SKM-1 treated with dmso at 0.1 percent for 144 hours (cell line): ENCODE data around the gene SPTBN1.
"Not testable (repeated sequence)": the region's sequence is repeated elsewhere in the genome, so short reads cannot be mapped to it uniquely, and the experiment has no call there.

Experiments
- DNase-seq: peaks from one replicate; lab custom pipeline; 2025; ENCODE audit not compliant: unreplicated experiment; lab: John Stamatoyannopoulos, UW

Gene SPTBN1

GRCh38 chr2:54499661-54500060 lies 43.5 kb downstream of the SPTBN1 start:
- no peak for DNase-seq

- DNase-seq, result no peak
Measured at GRCh38 chr2:54500404-54501205, 44.5 kb downstream of the SPTBN1 start.

DNA sequence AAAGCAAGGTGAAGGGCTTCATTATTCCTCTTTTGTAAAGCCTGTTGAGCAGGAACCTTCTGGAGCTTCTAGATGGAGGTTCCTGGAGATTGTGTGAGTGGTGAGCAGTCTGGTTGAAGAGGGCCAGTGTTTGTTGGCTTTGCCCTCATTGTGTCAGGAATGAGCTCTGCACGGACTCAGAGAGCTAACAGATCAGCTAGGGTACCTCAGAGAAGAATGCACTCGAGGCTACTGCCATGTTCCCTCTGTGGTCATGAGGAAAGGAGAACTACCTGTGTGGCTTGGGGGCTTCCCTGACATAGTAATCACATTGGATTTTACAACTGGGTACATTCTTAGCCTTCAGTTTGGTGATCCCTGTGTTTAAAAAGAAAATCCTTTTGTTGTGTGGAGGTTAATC lies 46.6 kb downstream of the SPTBN1 start:
- no peak for DNase-seq

- peak; percentile 13 for DNase-seq
Measured at GRCh38 chr2:54503192-54503591, 47.1 kb downstream of the SPTBN1 start.

- no peak for DNase-seq
Measured at GRCh38 chr2:54503828-54504227, 47.7 kb downstream of the SPTBN1 start.

DNA sequence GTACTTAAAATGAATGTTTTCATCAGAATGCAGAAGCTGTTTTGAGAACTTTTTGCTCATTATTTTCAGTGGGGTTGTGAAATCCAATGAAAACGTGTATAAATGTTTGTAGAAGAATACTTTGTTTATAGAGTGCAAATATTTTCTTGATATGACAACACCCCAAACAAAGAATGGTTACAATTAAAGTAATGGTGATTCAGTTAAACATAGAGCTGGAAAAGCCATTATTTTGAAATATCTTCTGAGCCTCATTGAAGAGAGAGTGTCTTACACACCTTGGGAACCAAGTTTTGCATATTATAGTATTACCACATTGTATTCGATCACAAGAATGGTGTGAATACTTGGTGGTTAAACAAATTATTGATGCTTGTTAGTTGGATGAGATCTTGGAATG lies 48.7 kb downstream of the SPTBN1 start:
- no peak for DNase-seq

- no peak for DNase-seq
Measured at GRCh38 chr2:54508541-54508940, 52.4 kb downstream of the SPTBN1 start.

DNA sequence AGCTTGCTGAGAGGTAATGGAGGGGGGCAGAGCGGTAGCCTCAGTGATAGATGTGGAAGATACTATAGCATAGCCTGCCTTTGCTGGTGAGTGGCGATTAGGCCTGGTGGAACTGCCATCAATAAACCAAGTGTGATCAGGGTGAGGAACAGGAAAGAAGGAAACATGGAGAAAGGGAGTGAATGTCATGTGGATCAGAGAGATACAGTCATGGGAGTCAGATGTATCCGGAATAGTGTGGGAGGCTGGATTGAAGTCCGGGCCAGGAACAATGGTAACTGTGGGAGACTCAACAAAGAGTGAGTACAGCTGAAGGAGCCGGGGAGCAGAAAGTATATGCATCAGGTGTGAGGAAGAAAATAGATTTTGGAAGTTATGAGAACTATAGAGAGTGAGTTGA lies 52.9 kb downstream of the SPTBN1 start:
- not testable (repeated sequence) for DNase-seq

- DNase-seq, result no peak
Measured at GRCh38 chr2:54510916-54511315, 54.8 kb downstream of the SPTBN1 start.

DNA sequence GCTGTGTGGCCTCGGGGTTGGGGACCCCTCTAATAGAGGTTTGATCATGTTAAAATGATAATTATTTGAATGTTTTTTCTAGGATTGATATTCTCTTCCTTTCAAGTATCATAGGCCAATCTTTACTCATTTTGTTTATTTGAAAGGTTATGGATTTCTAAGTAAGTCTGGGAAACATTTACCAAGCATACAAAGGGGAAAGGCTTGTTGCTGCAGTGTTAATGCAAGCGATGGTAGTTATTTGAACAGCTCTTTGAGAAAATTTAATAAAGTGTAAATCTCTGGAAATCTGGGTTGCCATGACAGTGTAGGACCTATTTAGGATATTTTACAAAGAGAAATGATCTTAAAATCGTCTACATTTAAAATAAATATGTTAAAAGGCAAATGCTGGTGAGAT lies 56.1 kb downstream of the SPTBN1 start:
- DNase-seq, result no peak

DNA sequence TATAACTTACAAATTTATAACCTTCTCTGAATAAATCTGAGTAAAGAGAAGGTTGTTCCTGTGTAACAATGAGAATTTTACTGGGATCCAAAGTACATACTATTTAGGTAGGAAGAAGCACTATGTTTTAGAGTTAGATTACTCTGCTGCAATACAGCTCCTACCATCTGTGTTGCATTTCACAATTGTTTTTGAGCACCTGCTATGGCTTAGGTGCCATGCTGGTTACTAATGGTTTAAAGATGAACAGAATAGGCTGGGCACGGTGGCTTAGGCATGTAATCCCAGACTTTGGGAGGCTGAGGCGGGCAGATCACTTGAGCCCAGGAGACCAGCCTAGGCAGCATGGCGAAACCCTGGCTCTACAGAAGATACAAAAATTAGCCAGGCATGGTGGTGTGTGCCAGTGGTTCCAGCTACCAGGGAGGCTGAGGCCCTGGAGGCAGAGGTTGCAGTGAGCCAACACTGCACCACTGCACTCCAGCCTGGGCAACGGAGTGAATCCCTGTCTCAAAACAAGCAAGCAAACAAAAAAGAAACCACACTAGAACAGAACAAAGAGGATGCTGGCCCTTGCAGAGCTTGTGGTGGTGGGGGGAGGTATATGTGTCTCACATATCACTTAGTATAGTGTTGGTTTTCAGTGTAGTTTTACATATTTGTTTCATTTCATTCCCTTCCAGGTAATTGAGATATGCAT lies 56.7 kb downstream of the SPTBN1 start:
- DNase-seq, result no peak

GRCh38 chr2:54513363-54513715 lies 57.2 kb downstream of the SPTBN1 start:
- no peak for DNase-seq

GRCh38 chr2:54514822-54515569 lies 58.9 kb downstream of the SPTBN1 start:
- no peak for DNase-seq

DNA sequence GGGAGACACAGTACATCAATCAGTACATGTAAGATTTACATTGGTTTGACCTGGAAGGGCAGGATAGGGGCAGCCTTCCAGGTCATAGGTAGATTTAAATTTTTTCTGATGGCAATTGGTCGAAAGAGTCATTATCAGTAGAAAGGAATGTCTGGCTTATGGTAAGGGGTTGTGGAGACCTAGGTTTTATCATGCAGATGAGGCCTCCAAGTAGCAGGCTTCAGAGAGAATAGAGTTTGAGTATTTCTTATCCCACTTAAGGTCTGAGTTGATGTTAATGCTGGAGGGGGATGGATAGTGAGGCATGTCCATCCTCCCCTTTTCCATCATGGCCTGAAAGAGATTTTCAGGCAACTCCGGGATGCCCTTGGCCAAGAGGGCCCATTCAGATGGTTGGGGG lies 60.7 kb downstream of the SPTBN1 start:
- no peak for DNase-seq

DNA sequence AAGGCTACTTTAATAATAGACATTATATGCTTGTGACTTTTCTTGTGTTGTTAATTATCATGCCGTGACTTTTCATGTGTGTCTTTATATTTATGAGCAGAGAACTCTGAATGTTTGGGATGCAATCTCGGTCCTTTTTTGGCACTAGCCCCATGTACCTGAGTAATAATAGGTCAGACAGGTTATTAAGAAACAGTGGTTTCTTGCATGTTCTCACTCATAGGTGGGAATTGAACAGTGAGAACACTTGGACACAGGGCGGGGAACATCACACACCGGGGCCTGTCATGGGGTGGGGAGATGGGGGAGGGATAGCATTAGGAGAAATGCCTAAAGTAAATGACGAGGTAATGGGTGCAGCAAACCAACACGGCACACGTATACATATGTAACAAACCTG lies 61.9 kb downstream of the SPTBN1 start:
- not testable (repeated sequence) for DNase-seq

DNA sequence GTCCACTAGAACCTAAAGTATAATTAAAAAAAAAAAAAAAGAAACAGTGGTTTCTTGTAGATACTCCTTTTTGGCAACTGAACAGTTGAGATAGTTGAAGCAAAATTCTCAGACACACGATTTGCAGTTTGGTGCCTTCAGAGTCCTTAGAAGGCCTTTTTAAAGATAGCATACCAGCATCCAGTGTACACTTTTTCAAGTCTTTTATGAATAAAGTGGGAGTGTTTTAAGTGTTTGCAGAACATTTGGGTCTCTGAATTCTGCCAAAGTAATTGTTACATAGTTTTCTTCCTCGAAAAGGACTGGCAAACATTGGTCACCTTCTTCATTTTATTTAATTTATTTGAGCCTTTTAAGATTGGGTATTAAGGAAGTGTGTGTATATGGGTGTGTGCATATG lies 62.3 kb downstream of the SPTBN1 start:
- no peak for DNase-seq

GRCh38 chr2:54519841-54520459 lies 63.8 kb downstream of the SPTBN1 start:
- DNase-seq, result no peak

DNA sequence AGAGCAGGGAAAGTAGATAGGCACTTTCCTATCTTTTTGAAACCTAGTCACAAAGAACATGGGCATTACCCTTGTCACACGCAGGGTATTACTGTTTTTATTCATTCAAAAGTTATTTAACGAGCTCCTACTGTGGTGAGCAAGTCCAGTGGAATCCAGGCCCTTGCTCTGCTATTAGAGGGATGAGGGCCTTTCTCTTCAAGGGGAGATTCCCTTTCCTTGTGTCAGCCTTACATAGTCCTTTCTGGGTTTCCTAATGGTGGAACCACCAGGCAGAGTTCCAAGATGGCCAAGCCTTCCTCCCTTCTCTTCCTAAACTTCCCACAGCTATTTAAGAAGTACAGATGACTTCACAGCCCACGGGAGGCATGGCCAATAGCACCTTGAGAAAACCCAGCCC lies 64.6 kb downstream of the SPTBN1 start:
- DNase-seq, result no peak

- peak; percentile 14 for DNase-seq
Measured at GRCh38 chr2:54522624-54523281, 66.6 kb downstream of the SPTBN1 start.

DNA sequence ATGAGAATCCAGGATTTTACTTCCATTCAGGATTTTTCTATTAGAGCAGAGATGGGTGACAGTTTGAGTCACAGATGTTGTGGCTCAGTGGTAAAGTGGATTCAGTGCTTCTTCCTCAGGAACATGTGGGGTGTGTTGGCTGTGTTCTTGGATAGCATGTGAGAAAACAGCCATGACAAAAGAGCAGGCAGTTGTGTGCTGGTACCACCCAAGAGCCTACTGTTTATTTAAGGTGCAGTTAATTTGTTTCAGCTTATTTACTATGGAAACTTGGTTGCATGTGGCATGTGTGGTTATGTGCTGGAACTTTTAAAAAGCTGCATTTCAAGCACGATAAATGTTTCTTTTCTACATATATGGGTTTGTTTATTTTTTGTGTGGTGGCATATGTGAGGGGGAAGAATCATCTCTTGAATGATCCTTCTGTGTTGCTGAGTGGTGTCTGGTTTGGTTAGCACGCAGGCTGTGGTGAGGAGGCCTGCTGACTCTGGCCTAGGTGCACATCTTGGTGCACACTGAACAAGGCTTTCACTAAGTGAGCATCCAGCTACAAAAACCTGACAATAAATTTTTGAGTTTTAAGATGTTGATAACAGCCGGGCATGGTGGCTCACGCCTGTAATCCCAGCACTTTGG lies 67.3 kb downstream of the SPTBN1 start:
- no peak for DNase-seq
